Sigmoid colon (tissue), 7 donors: ENCODE data around the gene FYB1. TPM values are rescaled to one million over a fixed set of nuclear protein-coding genes. Genes with fewer than 3 reads are reported as not detected.

Experiments used
- DNase-seq: peaks from one replicate; pipeline ENCODE4 v3.0.0-alpha.2; 2019
- H3K27ac ChIP-seq, 4 donors: fragments of 200-600 bp; sonication (generic); one replicate each; pipeline ENCODE4 v1.5.1; 2016 to 2019; ENCODE audit warnings: mild to moderate bottlenecking in 1 of 4
- H3K27me3 ChIP-seq, 3 donors: fragments of 200-600 bp; sonication (generic); one replicate each; pipeline ENCODE4 v1.5.1; 2019; ENCODE audit warnings: mild to moderate bottlenecking in 1 of 3
- H3K36me3 ChIP-seq, 4 donors: fragments of 200-600 bp; sonication (generic); one replicate each; pipeline ENCODE4 v1.5.1; 2016 to 2019
- H3K4me1 ChIP-seq, 4 donors: fragments of 200-600 bp; sonication (generic); one replicate each; pipeline ENCODE4 v1.5.1; 2017 to 2019
- H3K4me3 ChIP-seq, 4 donors: fragments of 200-600 bp; sonication (generic); one replicate each; pipeline ENCODE4 v1.5.1; 2017 to 2019; ENCODE audit warnings: mild to moderate bottlenecking in 2 of 4, moderate library complexity in 1 of 4
- H3K9me3 ChIP-seq, 4 donors: fragments of 200-600 bp in 3 of 4; sonication (generic) in 3 of 4; one replicate each; pipeline versions ENCODE4 v1.5.1 to v1.6.1; 2013 to 2019
- EP300 ChIP-seq, 4 donors: sonication (generic); formaldehyde crosslinking; IDR thresholded peaks; one replicate each; pipeline ENCODE4 v1.6.1; 2017; ENCODE audit warnings: antibody characterized with exemption in 4 of 4
- POLR2A ChIP-seq, 2 donors: fragments of 450-650 bp; IDR thresholded peaks; one replicate each; pipeline ENCODE4 v1.6.1; 2016; ENCODE audit warnings: antibody characterized with exemption in 2 of 2, mild to moderate bottlenecking in 2 of 2, moderate library complexity in 2 of 2
- POLR2AphosphoS5 ChIP-seq, 4 donors: sonication (generic); formaldehyde crosslinking; IDR thresholded peaks; one replicate each; pipeline ENCODE4 v1.6.1; 2017; ENCODE audit warnings: antibody characterized with exemption in 4 of 4
- WGBS, 2 donors: extraction: QIAGEN DNeasy Blood & Tissue Kit; methylation state at CpG; one replicate each; pipeline ENCODE4 v1.1.7; 2013; 5-methylcytosine and 5-hydroxymethylcytosine counted together
- intact Hi-C: fragments of 100-400 bp; cut with DNase I; formaldehyde crosslinking; loops from one replicate; pipeline ENCODE4 v1.15.1; 2023
- polyA plus RNA-seq, 3 donors: library from polyadenylated mRNA; stranded (reverse); fragments of 200-250 nt; gene quantifications; one replicate each; pipeline ENCODE4 v1.2.3, GENCODE V29; 2013
- total RNA-seq, 4 donors: library from RNA; depleted of rRNA; stranded (reverse); fragments of >200 nt; gene quantifications; one replicate each; pipeline ENCODE4 v1.1.0, GENCODE V29; 2016
- TF ChIP-seq, protein P1 (sequence below), 4 experiments: fragments of 450-650 bp in 3 of 4; fragments of 200-600 bp in 1 of 4; IDR thresholded peaks; one replicate each; pipeline ENCODE4 v1.5.1; 2016 to 2019; ENCODE audit warnings: antibody characterized with exemption in 4 of 4, mild to moderate bottlenecking in 3 of 4, moderate library complexity in 2 of 4
- donor health status: healthy with polysubstance abuse.
- donor health status: Bipolar disorder and iron deficiency.
- donor health status: healthy.

FYB1 gene
- total and polyA plus RNA-seq, 7 donors = 2.8 to 18.2 (median 11.1) TPM

DNA sequence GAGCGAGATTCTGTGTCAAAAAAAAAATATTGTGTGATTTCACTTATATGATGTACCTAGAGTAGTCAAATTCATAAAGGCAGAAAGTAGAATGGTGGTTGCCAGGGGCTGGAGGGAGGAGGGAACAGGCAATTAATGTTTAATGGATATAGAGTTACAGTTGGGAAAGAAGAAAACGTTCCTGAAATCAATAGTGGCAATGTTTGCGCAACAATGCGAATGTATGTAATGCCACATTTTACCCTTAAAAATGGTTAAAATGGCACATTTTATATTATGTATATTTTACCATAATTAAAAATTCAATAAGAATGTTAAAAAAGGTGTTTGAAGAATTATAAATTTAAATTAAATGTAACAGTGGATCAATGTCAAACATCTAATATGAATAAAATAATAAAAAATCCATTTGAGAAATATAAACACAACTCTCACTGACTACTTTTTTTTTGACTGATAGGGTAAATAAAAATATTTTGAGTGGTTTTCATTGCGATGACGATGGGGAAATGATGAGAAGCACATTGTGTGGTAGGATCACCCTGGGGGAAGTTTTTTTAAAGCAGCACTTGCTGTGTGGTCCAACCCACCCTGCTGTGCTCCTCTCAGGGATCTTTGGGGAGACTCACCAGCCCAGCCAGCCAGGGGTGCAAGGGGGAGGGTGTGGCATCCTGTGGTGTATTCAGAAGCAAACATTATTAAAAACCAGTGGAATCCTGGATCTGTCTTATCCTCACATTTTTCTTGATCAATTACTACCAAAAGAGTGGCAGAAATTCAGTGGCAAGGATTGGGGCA, 4.3 kb downstream of the FYB1 start:
- intact Hi-C loops = loop anchor here (5.0 to 10.0 kb wide), 2 partner anchors 160 to 332 kb away; no protein-coding TSS in a partner anchor
- 77 to 83% methylated on average over 6 of the region's 6 CpGs for WGBS, 2 donors
- H3K4me1 ChIP-seq = peaks cover 0 to 21% (median 13%) of the 10 kb centered on the region in 4 donors
- DNase-seq = no peak
- H3K4me3 ChIP-seq = no peak overlapping the region
- TF ChIP-seq POLR2A (IDR thresholded peaks at IDR 0.05) = no peak
- TF ChIP-seq, protein P1, sequence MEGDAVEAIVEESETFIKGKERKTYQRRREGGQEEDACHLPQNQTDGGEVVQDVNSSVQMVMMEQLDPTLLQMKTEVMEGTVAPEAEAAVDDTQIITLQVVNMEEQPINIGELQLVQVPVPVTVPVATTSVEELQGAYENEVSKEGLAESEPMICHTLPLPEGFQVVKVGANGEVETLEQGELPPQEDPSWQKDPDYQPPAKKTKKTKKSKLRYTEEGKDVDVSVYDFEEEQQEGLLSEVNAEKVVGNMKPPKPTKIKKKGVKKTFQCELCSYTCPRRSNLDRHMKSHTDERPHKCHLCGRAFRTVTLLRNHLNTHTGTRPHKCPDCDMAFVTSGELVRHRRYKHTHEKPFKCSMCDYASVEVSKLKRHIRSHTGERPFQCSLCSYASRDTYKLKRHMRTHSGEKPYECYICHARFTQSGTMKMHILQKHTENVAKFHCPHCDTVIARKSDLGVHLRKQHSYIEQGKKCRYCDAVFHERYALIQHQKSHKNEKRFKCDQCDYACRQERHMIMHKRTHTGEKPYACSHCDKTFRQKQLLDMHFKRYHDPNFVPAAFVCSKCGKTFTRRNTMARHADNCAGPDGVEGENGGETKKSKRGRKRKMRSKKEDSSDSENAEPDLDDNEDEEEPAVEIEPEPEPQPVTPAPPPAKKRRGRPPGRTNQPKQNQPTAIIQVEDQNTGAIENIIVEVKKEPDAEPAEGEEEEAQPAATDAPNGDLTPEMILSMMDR (IDR thresholded peaks at IDR 0.05) = no peak
- no peak for TF ChIP-seq POLR2AphosphoS5 (IDR thresholded peaks at IDR 0.05)
- TF ChIP-seq EP300 (IDR thresholded peaks at IDR 0.05) = no peak
- H3K27ac ChIP-seq = no peak overlapping the region
- no peaks in the 10 kb centered on the region for H3K9me3 ChIP-seq
- H3K27me3 ChIP-seq = no peaks in the 10 kb centered on the region
- H3K36me3 ChIP-seq = no peaks in the 10 kb centered on the region

DNA sequence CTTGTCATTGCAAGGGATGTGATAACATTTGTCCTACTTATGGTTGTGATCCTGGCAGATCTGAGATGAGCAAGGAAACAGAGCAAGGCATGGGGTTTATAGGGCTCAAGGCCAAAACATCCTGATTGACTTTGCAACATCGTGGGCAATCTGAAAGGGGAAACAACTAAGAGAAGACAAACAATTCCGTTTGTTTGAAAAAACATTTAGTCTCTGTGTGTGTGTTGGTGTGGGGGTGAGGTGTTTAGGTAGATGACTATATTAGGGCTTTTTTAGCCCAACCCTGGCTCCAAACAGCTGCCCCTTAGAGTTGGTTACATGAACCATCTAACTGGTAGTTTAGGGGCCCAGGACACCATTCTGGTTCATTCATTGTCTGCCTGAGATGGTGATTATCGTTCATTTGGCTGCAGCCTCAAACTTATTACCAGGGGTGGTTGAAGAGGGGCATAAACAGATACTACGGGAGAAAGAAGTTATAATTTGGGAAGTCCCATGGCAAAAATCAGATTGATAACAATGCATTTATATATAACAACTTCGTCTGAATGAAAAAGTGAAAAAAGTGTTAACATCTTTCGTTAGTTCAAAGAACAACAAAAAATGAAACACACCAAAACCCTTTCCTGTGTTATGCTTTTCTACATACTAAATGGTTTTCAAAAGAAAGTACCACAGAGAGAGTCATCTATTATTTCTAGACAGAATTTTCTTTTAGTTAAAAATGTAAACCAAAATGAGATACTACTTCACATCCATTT, 5.7 kb downstream of the FYB1 start:
- Histone ChIP-seq H3K27ac (no peak overlapping the region), H3K27me3 (no peaks in the 10 kb centered on the region), H3K4me3 (no peak overlapping the region), H3K9me3 (no peaks in the 10 kb centered on the region), H3K4me1 (peaks cover 0 to 9% (median 5%) of the 10 kb centered on the region in 4 donors), H3K36me3 (no peaks in the 10 kb centered on the region)
- DNase-seq = no peak
- WGBS, 2 donors = 60 to 76% methylated on average over 6 of the region's 6 CpGs
- TF ChIP-seq EP300 (IDR thresholded peaks at IDR 0.05) = no peak
- TF ChIP-seq POLR2AphosphoS5 (IDR thresholded peaks at IDR 0.05) = no peak
- TF ChIP-seq, protein P1 (IDR thresholded peaks at IDR 0.05) = no peak
- TF ChIP-seq POLR2A (IDR thresholded peaks at IDR 0.05) = no peak
- intact Hi-C loops = loop anchor here (10.0 kb wide), 1 partner anchor 161 kb away; no protein-coding TSS in a partner anchor

DNA sequence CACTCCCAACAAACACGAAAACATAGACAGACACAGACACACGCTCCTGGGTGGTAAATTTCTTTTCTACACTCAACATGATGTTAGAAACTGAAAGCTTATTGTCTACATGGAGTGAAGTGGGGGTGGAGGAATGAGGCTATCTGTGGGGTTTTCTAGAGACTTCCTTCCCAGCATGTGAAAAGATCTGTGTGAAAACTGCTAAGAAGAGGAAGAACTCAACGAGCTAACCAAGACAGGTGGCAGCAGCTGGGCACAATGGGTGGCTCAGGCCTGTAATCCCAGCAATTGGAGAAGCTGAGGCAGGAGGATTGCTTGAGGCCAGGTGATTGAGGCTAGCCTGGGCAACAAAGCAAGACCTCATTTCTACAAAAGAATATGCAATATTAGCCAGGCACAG, 7.6 kb downstream of the FYB1 start:
- no peaks in the 10 kb centered on the region for H3K4me1 ChIP-seq
- no peak for DNase-seq
- TF ChIP-seq POLR2A (IDR thresholded peaks at IDR 0.05) (no peak), POLR2AphosphoS5 (IDR thresholded peaks at IDR 0.05) (no peak), EP300 (IDR thresholded peaks at IDR 0.05) (no peak)
- TF ChIP-seq, protein P1 (IDR thresholded peaks at IDR 0.05) = no peak
- H3K27me3 ChIP-seq = no peaks in the 10 kb centered on the region
- intact Hi-C loops = loop anchor here (10.0 kb wide), 1 partner anchor 163 kb away; no protein-coding TSS in a partner anchor
- 46 to 66% methylated on average over 3 of the region's 3 CpGs for WGBS, 2 donors
- no peak overlapping the region for H3K27ac ChIP-seq
- H3K36me3 ChIP-seq = no peaks in the 10 kb centered on the region
- no peak overlapping the region for H3K4me3 ChIP-seq
- H3K9me3 ChIP-seq = no peaks in the 10 kb centered on the region

DNA sequence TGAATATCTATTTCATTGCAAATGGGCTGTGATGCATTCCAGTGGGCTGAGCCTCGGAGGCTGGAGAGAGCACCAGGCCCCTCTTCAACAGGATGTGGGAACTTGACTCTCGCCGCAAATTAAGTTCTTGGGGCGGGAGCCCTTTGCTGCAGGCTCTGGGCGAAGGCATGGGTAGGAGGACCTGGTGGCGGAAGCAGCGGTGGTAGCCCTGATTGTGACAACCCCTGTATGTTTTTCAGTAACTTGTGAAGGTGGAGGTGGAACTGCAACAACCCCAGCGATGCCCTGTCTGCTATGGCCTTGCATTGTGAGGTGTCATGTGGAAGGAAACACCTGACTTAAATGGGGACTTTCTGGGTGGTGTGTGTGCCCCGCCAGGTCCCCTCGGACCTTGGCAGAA, 9.4 kb downstream of the FYB1 start:
- Histone ChIP-seq H3K36me3 (no peaks in the 10 kb centered on the region), H3K4me1 (no peaks in the 10 kb centered on the region), H3K27ac (no peak overlapping the region), H3K4me3 (no peak overlapping the region), H3K9me3 (no peaks in the 10 kb centered on the region), H3K27me3 (no peaks in the 10 kb centered on the region)
- DNase-seq = no peak
- intact Hi-C loops = loop anchor here (10.0 kb wide), 1 partner anchor 165 kb away; no protein-coding TSS in a partner anchor
- 46 to 83% methylated on average over 10 of the region's 10 CpGs for WGBS, 2 donors
- TF ChIP-seq, protein P1 (IDR thresholded peaks at IDR 0.05) = no peak
- TF ChIP-seq EP300 (IDR thresholded peaks at IDR 0.05) = no peak
